Stimulated activated CD4-positive, alpha-beta T cell treated with anti-CD3 and anti-CD28 coated beads, Interleukin-12 subunit alpha, Interleukin-12 subunit beta, amount 100 ng/mL, for 4 hours (primary cell): ENCODE results near the gene FXYD5.
"Not testable (repeated sequence)": the region's sequence is repeated elsewhere in the genome, so short reads cannot be mapped to it uniquely, and the experiment has no call there.

Source experiments
- DNase-seq: peaks from one replicate; pipeline ENCODE4 v3.0.0-alpha.2; 2020

FXYD5 gene

DNA sequence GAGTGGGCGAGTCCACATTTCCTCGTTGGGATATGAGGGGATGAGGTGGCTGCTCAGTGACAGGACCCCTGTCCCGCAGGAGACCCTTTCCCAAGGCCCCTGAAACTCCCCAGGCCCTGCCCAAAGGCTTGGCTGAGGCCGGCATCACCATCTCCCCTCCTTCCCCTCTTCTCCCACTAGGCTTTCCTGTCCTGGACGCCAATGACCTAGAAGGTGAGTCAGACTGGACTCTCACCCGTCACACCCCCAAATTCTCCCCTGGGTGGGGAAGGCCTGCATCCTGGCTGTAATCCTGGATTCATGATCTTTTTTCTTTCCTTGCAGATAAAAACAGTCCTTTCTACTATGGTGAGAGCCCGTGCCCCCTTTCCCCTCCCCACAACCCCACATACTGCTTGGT, 33.6 kb upstream of the FXYD5 start:
- no peak for DNase-seq

DNA sequence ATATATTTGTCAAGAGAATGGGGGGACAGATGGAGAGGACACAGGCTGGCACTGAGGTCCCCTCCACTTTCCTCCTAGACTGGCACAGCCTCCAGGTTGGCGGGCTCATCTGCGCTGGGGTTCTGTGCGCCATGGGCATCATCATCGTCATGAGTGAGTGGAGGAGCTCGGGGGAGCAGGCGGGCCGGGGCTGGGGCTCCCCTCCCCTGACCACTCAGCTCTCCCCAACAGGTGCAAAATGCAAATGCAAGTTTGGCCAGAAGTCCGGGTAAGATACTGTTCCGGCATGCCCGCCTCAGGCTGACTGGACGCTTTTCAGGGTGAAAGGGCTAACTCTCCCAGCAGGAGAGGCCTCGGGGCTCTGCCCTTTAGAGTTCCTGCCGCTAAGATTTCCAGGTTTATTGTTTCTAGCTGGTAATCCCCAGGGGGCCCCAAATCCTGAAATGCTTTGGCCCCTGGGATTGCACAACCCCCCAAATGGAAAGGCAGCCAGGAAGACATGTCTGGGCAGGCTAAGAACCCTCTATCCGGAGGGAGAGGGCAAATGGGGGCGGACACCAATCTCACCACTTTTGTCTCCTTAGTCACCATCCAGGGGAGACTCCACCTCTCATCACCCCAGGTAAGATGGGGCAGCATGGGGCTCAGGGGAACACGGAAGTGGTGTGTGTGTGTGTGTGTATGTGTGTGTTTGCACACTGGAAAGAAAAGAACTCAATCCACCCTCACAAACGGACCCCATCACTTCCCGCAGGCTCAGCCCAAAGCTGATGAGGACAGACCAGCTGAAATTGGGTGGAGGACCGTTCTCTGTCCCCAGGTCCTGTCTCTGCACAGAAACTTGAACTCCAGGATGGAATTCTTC, 31.6 kb upstream of the FXYD5 start:
- DNase-seq: no peak

DNA sequence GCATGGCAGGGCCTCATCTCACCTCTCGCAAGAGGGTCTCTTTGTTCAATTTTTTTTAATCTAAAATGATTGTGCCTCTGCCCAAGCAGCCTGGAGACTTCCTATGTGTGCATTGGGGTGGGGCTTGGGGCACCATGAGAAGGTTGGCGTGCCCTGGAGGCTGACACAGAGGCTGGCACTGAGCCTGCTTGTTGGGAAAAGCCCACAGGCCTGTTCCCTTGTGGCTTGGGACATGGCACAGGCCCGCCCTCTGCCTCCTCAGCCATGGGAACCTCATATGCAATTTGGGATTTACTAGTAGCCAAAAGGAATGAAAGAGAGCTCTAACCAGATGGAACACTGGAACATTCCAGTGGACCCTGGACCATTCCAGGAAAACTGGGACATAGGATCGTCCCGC, 31.0 kb upstream of the FXYD5 start:
- DNase-seq: no peak

DNA sequence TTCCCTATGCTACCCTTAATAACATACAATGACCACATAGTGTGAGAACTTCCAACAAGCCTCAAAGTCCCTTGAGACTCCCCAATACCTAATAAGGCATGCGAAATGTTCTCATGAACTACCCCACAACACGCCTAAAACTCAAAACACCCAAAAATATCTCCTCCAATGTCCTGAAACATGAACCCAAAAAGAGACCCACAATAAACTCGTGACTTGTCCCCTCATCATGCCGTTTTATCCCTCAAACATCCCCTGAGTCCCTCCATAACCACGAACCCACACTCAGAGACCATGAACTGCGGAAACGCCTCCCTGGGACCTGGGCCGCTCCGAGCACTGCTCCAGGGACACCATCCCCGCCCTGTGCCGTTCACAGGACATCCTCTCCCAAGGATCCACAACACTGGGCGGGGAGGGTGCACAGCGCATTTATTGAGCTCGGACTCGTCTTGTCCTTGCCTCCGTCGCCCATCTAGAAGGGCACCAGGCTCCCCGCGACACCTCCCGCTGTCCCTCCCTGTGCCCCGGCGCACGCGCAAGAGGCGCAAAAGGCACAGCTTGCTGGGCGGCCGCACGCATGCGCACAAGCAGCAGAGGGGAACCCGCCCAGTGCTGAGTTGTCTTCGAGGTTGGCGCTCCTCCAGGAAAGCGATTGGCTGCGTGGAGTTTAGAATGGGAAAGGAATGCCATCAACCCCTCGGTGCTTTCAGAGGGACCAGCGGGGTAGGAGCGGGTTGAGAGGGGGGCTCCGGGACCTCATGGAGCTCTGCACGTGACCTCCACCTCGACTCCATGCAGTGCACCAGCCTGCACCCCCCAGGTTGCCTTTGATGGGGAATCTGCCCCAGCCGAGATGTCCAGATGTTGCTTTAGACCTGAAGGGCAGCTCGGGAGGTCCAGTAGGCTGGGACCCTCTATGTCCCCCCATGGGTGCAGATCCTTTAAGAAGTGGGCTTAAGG, 30.2 kb upstream of the FXYD5 start:
- DNase-seq: peak; percentile 86

DNA sequence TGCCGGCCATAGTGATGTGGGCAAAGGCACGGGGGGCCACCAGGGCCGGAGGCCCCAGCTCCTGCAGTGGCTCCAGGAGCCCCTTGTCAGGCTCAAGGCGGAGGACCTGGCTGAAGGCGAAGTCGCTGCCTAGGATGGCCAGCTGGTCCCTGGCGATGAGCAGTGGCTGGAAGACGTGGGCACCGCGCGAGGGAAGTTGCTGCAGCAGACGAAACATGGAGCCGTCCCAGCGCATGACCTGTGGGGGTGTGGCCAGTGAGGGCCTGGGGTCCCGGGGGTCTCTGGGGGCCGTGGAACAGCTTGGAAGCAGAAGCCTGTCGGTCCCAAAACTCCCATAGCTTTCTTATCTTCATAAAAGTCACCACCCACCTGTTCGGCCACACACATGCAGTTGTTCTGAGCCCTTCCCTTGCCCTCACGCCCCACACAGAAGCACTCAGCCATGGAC, 29.2 kb upstream of the FXYD5 start:
- no peak for DNase-seq

DNA sequence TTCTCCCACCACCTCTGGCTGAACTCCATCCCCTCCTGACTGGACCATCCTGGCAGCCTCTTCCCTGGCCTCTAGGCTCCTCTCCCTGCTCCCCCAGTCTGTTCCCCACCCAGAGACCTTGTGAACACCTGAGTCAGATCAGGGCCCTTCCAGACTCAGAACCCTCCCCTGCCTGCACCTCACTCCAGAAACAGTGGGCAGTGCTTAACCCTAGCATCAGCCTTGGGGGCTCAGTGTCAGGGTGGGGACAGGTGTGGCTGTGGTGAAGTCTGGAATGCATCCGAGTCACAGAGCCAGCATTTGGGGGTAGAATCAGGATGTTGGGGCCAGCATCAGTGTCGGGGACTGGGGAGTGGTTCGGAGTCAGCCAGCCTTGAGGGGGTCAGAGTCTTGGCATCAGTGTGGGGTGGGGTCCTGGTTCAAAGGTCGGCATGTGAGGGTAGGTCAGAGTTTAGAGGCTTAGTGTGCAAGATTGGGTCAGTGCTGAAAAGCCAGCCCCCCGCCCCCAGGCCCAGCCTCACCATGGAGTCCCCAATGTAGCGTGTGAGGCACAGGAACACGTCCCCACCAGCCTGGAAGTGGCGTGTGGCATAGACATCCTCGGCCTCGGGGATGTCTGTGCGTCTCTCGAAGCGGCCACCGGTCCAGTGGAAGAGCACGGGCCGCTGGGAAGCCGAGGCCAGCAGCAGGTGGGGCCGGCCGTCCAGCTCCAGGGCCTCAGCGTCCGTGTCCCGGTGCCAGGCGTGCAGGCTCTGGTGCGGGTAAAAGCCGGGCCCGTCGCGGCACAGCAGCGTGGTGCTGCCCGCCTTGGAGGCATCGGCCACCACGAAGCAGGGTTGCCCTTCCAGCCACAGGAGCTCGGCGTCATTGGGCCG, 28.5 kb upstream of the FXYD5 start:
- DNase-seq: no peak

DNA sequence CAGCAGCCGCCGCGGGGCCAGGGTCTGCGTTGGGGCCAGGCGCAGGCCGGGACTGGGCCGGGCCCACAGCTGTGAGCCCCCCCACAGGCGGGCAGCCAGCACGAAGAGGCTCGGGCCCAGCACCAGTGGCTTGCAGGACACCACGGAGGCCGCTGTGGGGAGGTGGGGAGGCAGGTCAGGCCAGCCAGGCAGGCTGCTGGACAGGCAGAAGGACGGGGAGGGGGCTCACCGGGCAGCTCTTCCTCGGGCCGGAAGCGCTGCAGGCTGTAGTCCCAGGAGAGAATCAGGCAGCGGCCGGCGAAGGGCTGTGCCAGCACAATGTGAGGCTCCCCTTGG, 27.9 kb upstream of the FXYD5 start:
- no peak for DNase-seq

DNA sequence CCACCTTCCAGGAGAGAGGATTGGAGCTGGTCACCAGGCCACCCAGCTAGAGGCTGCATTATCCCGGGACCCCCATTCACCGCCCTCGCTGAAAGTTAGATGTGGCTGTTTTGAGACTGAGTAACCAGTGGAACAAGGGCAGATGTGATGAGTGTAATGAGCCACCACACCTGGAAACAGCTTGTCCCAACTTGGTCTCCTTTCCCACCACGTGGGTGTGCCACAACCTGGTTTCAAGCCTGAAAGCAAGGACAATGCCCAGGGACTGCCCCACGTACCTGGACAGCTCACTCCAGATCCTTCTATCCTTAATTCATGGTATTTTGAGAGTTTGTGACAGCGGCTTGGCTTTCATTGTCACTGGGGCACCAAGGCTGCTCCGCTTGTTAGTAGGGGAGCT, 26.7 kb upstream of the FXYD5 start:
- DNase-seq: no peak

DNA sequence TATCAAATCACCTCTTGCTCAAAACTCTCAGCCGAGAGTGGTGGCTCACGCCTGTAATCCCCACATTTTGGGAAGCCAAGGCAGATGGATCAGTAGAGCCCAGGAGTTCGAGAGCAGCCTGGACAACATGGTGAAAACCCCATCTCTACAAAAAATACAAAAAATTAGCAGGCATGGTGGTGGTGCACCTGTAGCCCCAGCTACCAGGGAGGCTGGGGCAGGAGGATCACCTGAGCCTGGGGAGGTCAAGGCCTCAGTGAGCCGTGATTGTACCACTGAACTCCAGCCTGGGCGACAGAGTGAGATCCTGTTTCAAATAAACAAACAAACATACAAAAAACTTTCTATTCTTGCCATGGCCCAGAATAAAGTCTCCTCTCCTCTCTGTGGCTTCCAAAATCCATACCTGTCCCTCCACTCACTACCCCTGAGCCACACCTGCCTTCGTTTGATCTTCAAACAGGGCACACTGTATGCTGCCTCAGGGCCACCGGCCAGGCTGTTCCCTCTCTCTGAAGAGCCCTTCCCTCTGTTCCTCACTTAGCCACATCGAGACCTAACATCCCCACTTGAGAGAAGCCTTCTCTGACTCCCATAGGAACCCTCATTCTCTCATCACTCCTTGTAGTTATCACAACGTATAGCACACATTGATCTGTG, 26.0 kb upstream of the FXYD5 start:
- DNase-seq: no peak

DNA sequence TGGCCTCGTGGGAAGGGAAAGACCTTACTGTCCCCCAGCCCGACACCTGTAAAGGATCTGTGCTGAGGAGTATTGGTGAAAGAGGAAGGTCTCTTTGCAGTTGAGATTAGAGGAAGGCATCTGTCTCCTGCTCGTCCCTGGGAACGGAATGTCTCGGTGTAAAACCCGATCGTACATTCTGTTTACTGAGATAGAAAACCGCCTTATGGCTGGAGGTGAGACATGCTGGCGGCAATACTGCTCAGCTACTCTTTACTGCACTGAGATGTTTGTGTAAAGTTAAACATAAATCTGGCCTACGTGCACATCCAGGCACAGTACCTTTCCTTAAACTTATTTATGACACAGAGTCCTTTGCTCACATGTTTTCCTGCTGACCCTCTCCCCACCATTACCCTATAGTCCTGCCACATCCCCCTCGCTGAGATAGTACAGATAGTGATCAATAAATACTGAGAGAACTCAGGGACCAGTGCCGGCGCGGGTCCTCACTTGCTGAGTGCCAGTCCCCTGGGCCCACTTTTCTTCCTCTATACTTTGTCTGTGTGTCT, 24.7 kb upstream of the FXYD5 start:
- DNase-seq: not testable (repeated sequence)

DNA sequence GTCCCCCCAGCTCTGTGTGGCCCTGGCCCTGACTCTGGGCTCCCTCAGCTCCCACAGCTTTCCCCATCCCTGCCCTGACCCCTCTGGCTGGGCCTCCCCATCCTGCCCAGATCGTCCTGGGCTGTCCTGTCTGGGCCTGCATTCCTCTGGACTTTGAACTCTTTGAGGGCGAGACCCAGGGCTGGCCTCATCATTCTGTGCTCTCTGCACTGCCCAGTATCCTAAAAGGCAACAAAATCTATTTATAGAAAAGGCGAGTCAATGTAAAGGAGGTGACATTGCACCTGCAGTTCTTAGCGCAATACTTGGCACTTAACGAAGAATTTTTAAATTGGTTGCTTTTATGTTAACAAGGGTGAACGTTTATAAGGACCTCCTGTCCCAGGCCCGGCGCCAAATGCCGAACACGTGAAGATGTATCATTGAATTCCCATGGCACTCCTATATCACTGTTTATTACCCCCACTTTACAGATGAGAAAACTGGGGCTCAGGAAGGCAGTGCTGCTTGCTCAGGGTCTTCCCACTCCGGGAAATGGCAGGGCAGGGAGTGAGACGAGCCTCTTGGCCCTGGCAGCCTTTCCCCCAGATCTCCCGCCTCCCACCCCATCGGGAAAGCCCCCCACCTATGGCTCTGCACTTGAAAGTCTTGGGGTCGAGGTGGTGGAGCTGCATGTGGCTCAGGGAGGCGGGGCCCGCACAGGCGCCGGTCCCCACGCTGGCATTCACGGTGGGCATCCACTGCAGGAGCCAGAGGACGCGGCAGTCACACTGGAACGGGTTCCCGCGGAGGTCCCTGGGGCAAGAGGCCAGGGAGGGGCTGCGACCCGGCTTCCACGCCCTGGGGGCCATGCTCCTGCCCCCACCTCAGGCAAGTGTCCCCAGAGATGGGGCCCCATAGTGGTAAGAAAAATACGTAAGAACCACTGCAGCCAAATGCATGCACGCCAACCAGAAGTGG, 23.5 kb upstream of the FXYD5 start:
- no peak for DNase-seq

DNA sequence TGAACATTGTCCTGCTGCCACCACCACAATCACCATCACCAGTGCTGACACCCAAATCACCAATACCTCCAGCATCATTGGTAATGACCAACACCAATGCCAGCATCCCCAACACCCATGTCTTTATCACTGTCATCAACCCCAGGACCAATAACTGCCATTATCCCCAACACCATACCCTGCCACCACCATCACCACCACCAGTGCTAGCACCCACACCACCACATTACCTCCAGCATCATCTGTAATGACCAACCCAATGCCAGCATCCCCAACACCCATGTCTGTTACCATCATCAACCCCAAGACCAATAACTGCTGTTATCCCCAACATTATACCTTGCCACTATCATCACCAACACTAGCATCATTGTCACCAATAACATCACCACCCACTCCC, 22.3 kb upstream of the FXYD5 start:
- no peak for DNase-seq

DNA sequence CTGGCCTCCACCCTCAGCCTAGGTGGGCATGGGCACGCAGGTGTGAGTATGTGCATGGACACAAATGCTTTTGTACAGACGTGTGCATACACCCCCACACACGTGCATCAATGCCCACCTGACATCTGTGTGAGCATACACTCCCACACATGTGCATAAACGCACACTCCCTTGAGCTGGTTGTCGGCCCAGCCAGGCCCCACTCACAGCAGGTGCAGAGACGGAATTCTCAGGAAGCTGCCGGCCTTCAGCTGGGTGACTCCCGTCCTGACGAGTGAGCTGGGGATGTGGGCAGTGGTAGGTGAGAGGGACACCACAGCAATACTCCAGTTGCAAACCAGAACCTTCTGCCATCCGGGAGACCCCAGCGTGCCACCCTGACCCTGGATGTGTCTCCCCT, 20.7 kb upstream of the FXYD5 start:
- no peak for DNase-seq

DNA sequence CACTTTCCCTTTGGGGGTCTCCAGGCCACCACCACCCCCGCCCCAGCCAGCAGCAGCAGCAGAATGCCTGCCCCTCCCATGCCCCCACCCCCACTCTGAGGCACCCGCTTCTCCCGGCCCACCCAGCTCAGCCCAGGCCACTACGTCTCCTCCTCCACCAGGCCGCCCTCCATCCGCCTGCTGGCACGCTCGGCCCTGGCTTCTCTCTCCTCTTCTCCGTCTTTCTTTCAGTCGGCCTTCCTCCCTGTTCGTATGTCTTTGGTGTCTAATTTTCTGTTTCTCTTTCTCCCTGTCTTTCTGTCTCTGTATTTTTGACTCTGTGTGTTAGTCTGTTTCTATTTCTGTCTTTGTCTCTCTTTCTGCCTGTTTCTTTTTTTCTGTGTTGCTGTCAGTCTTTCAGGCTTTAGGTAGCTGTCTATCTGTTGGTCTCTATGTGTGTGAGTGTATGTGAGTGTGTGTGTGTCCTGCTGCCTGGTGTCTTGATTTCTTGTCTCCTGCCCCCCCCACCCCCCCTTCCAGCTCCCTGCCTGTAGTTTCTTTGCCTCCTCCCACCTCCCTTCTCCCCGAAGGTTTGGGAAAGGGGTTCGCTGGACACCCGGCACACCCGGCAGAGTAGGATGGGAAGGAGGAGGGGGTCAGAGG, 19.8 kb upstream of the FXYD5 start, which contains the start of gene LGI4:
TSS of gene LGI4 (minus strand) at position 459 of the 642 bp plus-strand sequence. CDS start at position 80, 379 bp downstream.
- no peak for DNase-seq

DNA sequence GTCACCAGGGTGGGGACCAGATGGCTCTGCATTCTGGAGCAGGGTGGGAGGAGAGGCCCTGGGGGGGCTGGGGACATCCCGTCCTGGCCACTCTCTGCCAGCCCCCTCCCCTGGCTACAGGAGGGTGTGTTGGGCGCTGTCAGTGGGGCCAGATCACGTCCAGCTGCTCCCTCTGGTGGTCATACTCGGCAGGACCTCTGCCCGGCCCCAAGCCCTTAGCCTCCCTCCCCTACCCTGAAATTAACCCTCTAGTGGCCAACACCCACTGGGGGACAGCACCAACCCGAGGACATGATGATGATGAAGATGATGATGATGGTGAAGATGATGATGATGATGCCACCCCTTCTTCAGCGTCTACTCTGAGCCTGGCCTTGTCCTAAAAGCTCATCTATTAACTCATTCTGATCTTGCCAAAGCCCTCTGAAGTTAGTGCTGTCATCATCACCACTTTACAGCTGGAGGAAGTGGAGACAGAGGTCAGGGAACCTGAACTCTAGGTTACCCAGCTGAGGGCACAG, 19.1 kb upstream of the FXYD5 start:
- DNase-seq: peak; percentile 66

DNA sequence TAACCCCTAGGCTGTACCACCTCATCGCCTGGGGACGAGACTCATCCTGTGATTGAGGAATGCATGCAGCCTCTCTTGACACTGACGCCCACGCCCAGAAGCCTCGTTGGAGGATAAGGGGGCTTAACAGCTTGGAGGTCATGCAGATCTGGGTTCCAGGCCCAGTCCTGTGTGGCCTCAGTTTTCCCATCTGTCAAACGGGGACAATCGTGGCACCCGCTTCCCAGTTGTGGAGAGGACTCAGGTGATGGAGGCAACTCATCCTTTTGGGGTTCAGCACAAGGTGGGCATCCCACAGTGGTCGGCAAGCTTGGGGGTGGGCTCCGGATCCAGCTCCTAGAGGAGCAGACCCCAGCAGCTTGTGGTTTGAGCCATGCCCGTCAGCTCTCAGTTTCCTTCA, 18.3 kb upstream of the FXYD5 start:
- no peak for DNase-seq

DNA sequence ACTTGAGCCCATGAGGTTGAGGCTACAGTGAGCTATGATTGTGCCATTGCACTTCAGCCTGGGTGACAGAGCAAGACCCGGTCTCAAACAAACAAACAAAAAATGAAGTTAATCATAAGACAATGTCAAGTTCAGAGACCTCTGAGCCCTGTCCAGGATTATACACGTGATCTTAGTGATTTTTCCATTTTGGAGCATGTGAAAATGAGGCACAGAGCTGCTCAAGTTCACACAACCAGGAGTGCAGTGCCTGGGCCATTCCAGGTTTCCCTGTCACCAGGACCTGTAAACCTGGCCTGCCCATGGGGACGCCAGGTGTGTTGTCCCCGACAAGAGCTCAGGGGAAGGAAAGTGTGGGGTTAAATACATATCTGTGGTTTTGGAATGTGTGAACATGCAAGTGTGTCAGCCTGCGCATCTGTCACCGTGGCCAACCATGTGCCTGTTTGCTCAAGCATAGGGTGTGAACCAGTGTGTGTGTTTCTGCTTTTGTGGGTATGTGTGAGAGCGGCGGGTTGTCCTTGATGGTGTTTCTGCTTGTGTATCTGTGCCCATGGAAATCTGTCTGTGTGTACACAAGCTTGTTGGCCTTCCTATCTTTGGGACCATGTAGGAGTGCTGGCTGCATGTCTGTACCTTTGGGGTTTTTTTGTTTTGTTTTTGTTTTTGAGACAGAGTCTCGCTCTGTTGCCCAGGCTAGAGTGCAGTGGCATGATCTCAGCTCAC, 17.4 kb upstream of the FXYD5 start:
- DNase-seq: no peak

DNA sequence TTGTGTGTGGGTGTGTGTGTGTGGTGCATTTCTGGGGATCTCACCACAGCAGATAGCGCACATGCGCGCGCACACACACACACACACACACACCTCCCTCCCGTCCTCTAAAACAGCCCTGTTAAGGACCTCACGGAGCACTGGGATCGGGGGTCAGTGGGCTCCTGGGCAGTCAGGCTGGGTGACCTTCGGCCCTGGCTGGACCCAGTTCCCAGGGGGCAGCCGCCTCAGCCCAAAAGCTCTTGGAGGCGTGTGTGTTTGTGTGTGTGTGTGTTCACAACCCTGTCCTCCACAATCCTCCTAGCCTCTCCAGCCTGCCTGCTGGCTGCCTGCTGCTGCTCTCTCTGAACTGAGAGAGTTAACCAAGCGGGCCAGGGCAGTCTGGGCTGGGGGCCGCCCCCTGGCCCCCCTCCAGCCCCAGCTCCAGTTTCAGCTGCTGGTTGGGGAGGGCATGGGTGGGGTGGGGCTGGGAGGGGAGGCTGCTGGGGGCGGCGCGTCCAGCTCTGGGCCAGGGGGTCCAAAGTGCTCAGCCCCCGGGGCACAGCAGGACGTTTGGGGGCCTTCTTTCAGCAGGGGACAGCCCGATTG, 16.1 kb upstream of the FXYD5 start, which contains the start of gene FXYD1:
TSS of gene FXYD1 (plus strand) at position 520 of the 588 bp plus-strand sequence. CDS start 1,256 bp downstream, outside the sequence.
- DNase-seq: no peak
